Stomach (tissue), 4 donors: ENCODE results near the gene CIZ1.

ENCODE experiments used
- EP300 ChIP-seq: sonication (generic); formaldehyde crosslinking; IDR thresholded peaks from one replicate; pipeline ENCODE4 v1.6.1; 2017; ENCODE audit warnings: antibody characterized with exemption
- TF ChIP-seq, protein P1 (sequence below), 7 experiments: fragments of 450-650 bp in 4 of 7; fragments of 200-600 bp in 3 of 7; sonication (generic) in 3 of 7; IDR thresholded peaks; one replicate each; pipeline ENCODE4 v1.5.1; 2016 to 2019; ENCODE audit warnings: antibody characterized with exemption in 7 of 7, control low read depth in 2 of 7, mild to moderate bottlenecking in 1 of 7

DNA sequence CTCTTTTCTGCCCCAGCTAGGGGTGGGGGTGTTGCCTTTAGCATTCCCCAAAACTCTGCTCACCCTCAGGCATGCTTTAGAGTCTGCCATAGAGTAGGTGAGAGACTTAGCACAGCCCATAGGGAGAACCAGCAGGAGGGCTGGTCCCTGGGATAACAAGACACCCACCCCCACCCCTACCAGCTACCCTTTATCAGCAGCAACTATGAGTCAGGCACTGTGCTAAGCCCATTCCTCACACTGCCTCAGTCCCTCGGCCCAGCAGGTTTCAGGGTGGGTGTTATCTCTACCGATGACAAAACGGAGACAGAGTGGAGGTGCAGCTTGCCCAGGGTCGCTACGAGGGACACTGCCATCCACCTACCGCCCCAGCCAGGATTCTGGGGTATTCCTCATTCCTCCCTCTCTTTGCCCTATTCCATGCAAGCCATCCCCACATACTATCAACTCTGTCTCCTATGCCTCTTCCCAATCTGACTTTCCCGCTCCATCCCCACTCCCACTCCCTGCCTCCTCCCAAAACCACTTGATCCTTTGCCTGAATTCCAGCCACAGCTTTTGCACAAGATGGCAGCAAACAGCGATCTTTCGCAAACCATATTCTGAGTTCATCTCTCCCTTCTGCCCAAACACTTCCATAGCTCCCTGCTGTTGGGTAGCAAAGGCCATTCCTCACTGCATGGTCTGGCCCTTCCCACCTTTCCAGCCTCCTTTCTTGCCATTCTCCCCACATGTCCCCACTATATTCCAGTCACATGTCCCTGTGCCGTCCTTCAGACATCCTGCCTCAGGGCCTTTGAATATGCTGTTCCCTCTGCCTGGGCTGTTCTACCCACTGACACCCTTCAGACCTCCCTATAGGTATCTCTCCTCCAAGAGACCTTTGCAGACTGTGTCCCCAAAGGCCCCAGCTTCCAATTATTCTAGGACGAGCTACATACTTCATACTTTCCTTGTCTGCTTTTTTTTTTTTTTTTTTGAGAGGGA lies 5.1 kb downstream of the CIZ1 start:
- TF ChIP-seq, protein P1, sequence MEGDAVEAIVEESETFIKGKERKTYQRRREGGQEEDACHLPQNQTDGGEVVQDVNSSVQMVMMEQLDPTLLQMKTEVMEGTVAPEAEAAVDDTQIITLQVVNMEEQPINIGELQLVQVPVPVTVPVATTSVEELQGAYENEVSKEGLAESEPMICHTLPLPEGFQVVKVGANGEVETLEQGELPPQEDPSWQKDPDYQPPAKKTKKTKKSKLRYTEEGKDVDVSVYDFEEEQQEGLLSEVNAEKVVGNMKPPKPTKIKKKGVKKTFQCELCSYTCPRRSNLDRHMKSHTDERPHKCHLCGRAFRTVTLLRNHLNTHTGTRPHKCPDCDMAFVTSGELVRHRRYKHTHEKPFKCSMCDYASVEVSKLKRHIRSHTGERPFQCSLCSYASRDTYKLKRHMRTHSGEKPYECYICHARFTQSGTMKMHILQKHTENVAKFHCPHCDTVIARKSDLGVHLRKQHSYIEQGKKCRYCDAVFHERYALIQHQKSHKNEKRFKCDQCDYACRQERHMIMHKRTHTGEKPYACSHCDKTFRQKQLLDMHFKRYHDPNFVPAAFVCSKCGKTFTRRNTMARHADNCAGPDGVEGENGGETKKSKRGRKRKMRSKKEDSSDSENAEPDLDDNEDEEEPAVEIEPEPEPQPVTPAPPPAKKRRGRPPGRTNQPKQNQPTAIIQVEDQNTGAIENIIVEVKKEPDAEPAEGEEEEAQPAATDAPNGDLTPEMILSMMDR (IDR thresholded peaks at IDR 0.05), result no peak
- no peak for TF ChIP-seq EP300
